IMR-90 (cell line): ENCODE results near the gene ACTC1. TPM values are rescaled to one million over a fixed set of nuclear protein-coding genes. Genes with fewer than 3 reads are reported as not detected.

Source experiments
- ATAC-seq: fragments of 200-7000 bp; cut with Tn5 transposase; 2 replicates; pipeline ENCODE4 v1.9.1; 2020; ENCODE audit warnings: low read depth, mild to moderate bottlenecking, moderate library complexity
- BruUV-seq: library from RNA; stranded (reverse); fragments of 400-500 nt; replicated peaks from 2 replicates; lab custom pipeline; 2021; lab: Mats Ljungman, UMichigan
- CTCF ChIA-PET: fragments of 300-600 bp; formaldehyde crosslinking; extraction: SDS; loops from one replicate; lab custom pipeline; 2021; ENCODE audit warnings: antibody characterized with exemption; lab: Yijun Ruan, JAX
- POLR2A ChIA-PET: fragments of 300-600 bp; sonication (Branson Sonifier 250); formaldehyde crosslinking; loops from one replicate; lab custom pipeline; 2022; ENCODE audit warnings: antibody characterized with exemption; ENCODE audit not compliant: unreplicated experiment; lab: Charles Lee
- DNase-seq: peaks from one replicate; pipeline ENCODE4 v3.0.0; 2013
- H2AFZ ChIP-seq: replicated peaks from 2 replicates; pipeline ENCODE3; 2013; ENCODE audit warnings: low read length, mild to moderate bottlenecking; ENCODE audit not compliant: poor library complexity
- H2AK5ac ChIP-seq: 2 replicates; pipeline ENCODE4 v1.6.1; 2013; ENCODE audit warnings: low read depth, low read length, inconsistent platforms
- H2AK9ac ChIP-seq: replicated peaks from 2 replicates; pipeline ENCODE3; 2013; ENCODE audit warnings: mild to moderate bottlenecking, low read depth, low read length, moderate library complexity; ENCODE audit not compliant: poor library complexity
- H2BK120ac ChIP-seq: 2 replicates; pipeline ENCODE4 v1.6.1; 2013; ENCODE audit warnings: low read depth, low read length, inconsistent platforms
- H2BK15ac ChIP-seq: 3 replicates; pipeline ENCODE4 v1.6.1; 2013; ENCODE audit warnings: low read depth, low read length, inconsistent platforms
- H2BK20ac ChIP-seq: 2 replicates; pipeline ENCODE4 v1.6.1; 2013; ENCODE audit warnings: low read depth, mild to moderate bottlenecking, inconsistent platforms, low read length, moderate library complexity
- H2BK5ac ChIP-seq: 2 replicates; pipeline ENCODE4 v1.6.1; 2013; ENCODE audit warnings: mild to moderate bottlenecking, low read depth, low read length, inconsistent platforms; ENCODE audit not compliant: poor library complexity, severe bottlenecking
- H3K14ac ChIP-seq: replicated peaks from 2 replicates; pipeline ENCODE4 v1.6.1; 2013; ENCODE audit warnings: low read depth, low read length, inconsistent platforms
- H3K18ac ChIP-seq: 2 replicates; pipeline ENCODE4 v1.6.1; 2013; ENCODE audit warnings: low read depth, low read length, control low read depth
- H3K23ac ChIP-seq: 2 replicates; pipeline ENCODE4 v1.6.1; 2013; ENCODE audit warnings: low read depth, low read length, inconsistent platforms
- H3K27ac ChIP-seq: 2 replicates; pipeline ENCODE4 v1.5.1; 2013; ENCODE audit warnings: mild to moderate bottlenecking, control low read depth, low read length; ENCODE audit not compliant: insufficient read depth
- H3K27me3 ChIP-seq: 2 replicates; pipeline ENCODE4 v1.6.1; 2013; ENCODE audit warnings: low read length; ENCODE audit not compliant: control insufficient read depth, insufficient read depth
- H3K36me3 ChIP-seq: 2 replicates; pipeline ENCODE4 v1.6.1; 2013; ENCODE audit warnings: low read length, mixed read lengths; ENCODE audit not compliant: control insufficient read depth, insufficient read depth
- H3K4ac ChIP-seq: 2 replicates; pipeline ENCODE4 v1.6.1; 2013; ENCODE audit warnings: low read depth, low read length, inconsistent platforms
- H3K4me1 ChIP-seq: 2 replicates; pipeline ENCODE4 v1.6.1; 2013; ENCODE audit warnings: low read length, mixed read lengths; ENCODE audit not compliant: control insufficient read depth, insufficient read depth
- H3K4me2 ChIP-seq: 2 replicates; pipeline ENCODE4 v1.6.1; 2013; ENCODE audit warnings: low read depth, mild to moderate bottlenecking, control low read depth, low read length, moderate library complexity
- H3K4me3 ChIP-seq: 2 replicates; pipeline ENCODE4 v1.5.1; 2013; ENCODE audit warnings: low read depth, mild to moderate bottlenecking, control low read depth, low read length, moderate library complexity; ENCODE audit not compliant: insufficient read depth
- H3K56ac ChIP-seq: 2 replicates; pipeline ENCODE4 v1.6.1; 2013; ENCODE audit warnings: low read length, inconsistent platforms; ENCODE audit not compliant: insufficient read depth; ENCODE audit errors: extremely low read depth
- H3K79me1 ChIP-seq, 2 experiments: 2 replicates each; pipeline ENCODE4 v1.6.1; 2013; ENCODE audit warnings: low read length in 2 of 2, inconsistent platforms in 1 of 2, low read depth in 1 of 2
- H3K9ac ChIP-seq: 2 replicates; pipeline ENCODE4 v1.6.1; 2013; ENCODE audit warnings: low read depth, low read length, control low read depth
- H3K9me1 ChIP-seq: 2 replicates; pipeline ENCODE4 v1.6.1; 2013; ENCODE audit warnings: low read length, inconsistent platforms; ENCODE audit not compliant: insufficient read depth
- H3K9me3 ChIP-seq: 2 replicates; pipeline ENCODE4 v1.6.1; 2013; ENCODE audit warnings: low read length; ENCODE audit not compliant: control insufficient read depth, insufficient read depth
- H4K20me1 ChIP-seq: 2 replicates; pipeline ENCODE4 v1.6.1; 2013; ENCODE audit warnings: low read length, inconsistent platforms; ENCODE audit not compliant: insufficient read depth
- H4K5ac ChIP-seq: 2 replicates; pipeline ENCODE4 v1.6.1; 2013; ENCODE audit warnings: mild to moderate bottlenecking, low read depth, low read length, control low read depth
- H4K8ac ChIP-seq, 2 experiments: 2 replicates each; pipeline ENCODE4 v1.6.1; 2013; ENCODE audit warnings: low read depth in 2 of 2, low read length in 2 of 2, control low read depth in 1 of 2, inconsistent platforms in 1 of 2
- H4K91ac ChIP-seq: 2 replicates; pipeline ENCODE4 v1.6.1; 2013; ENCODE audit warnings: low read depth, low read length, inconsistent platforms; ENCODE audit not compliant: insufficient read depth
- BHLHE40 ChIP-seq: fragments of 150-350 bp; IDR thresholded peaks from 2 replicates; pipeline ENCODE4 v1.6.1; 2016; ENCODE audit warnings: mild to moderate bottlenecking, low read depth, low read length
- CEBPB ChIP-seq: IDR thresholded peaks from 2 replicates; pipeline ENCODE4 v1.6.1; 2012; ENCODE audit warnings: low read depth, low read length, improper control_type of control experiment
- CHD1 ChIP-seq: IDR thresholded peaks from 2 replicates; pipeline ENCODE4 v1.6.1; 2012; ENCODE audit warnings: low read depth, low read length, improper control_type of control experiment
- CTCF ChIP-seq: conservative IDR thresholded peaks from 2 replicates; pipeline ENCODE4 v1.5.1; 2012; ENCODE audit warnings: mild to moderate bottlenecking, low read depth, low read length, improper control_type of control experiment
- FOS ChIP-seq: fragments of 150-350 bp; IDR thresholded peaks from 2 replicates; pipeline ENCODE4 v1.6.1; 2016; ENCODE audit warnings: low read depth, low read length
- MAFK ChIP-seq: IDR thresholded peaks from 2 replicates; pipeline ENCODE4 v1.6.1; 2012; ENCODE audit warnings: low read depth, low read length, improper control_type of control experiment
- MAZ ChIP-seq: IDR thresholded peaks from 2 replicates; pipeline ENCODE4 v1.6.1; 2012; ENCODE audit warnings: low read depth, mild to moderate bottlenecking, low read length, improper control_type of control experiment, moderate library complexity, borderline replicate concordance
- MXI1 ChIP-seq: IDR thresholded peaks from 2 replicates; pipeline ENCODE4 v1.6.1; 2012; ENCODE audit warnings: low read depth, mild to moderate bottlenecking, low read length, moderate library complexity, borderline replicate concordance
- NFE2L2 ChIP-seq: fragments of 150-350 bp; IDR thresholded peaks from 2 replicates; pipeline ENCODE4 v1.6.1; 2016; ENCODE audit warnings: low read depth, mild to moderate bottlenecking, low read length
- POLR2A ChIP-seq: IDR thresholded peaks from 2 replicates; pipeline ENCODE4 v1.6.1; 2012; ENCODE audit warnings: mild to moderate bottlenecking, low read depth, low read length
- RAD21 ChIP-seq: IDR thresholded peaks from 2 replicates; pipeline ENCODE4 v1.6.1; 2012; ENCODE audit warnings: low read length, improper control_type of control experiment
- RCOR1 ChIP-seq: IDR thresholded peaks from 2 replicates; pipeline ENCODE4 v1.6.1; 2012; ENCODE audit warnings: mild to moderate bottlenecking, low read length, improper control_type of control experiment; ENCODE audit not compliant: insufficient replicate concordance
- RFX5 ChIP-seq: IDR thresholded peaks from 2 replicates; pipeline ENCODE4 v1.8.0; 2012; ENCODE audit warnings: low read depth, mild to moderate bottlenecking, low read length, moderate library complexity
- SMC3 ChIP-seq: fragments of 150-350 bp; IDR thresholded peaks from 2 replicates; pipeline ENCODE4 v1.6.1; 2016; ENCODE audit warnings: low read depth, mild to moderate bottlenecking, antibody characterized with exemption, low read length, moderate library complexity
- WGBS, 2 experiments: methylation state at CpG; one replicate each; pipeline versions ENCODE4 v1.1.5 to v1.1.7; 2013; ENCODE audit warnings: missing lambda C conversion rate in 2 of 2; ENCODE audit not compliant: insufficient read length in 1 of 2; ENCODE audit errors: extremely low coverage in 2 of 2; 5-methylcytosine and 5-hydroxymethylcytosine counted together
- dilution Hi-C: fragments of 300-500 bp; cut with HindIII; formaldehyde crosslinking; loops from one replicate; pipeline ENCODE4 v1.14.3; 2018; ENCODE audit warnings: low sequenced_read_pairs; ENCODE audit not compliant: unreplicated experiment
- in situ Hi-C: fragments of 300-500 bp; cut with MboI; formaldehyde crosslinking; loops from 3 replicates; pipeline ENCODE4 v1.14.3; 2019; ENCODE audit warnings: low sequenced_read_pairs, inconsistent platforms, mixed read lengths
- intact Hi-C: fragments of 100-400 bp; cut with micrococcal nuclease; formaldehyde crosslinking; loops from 2 replicates; pipeline ENCODE4 v1.10.0; 2022
- polyA plus RNA-seq, 3 experiments: library from polyadenylated mRNA; depleted of rRNA; stranded (reverse); fragments of >200 nt; gene quantifications; 2 replicates each; pipeline ENCODE4 v1.2.3, GENCODE V29; 2012; ENCODE audit warnings: low replicate concordance in 1 of 3
- total RNA-seq: library from RNA; depleted of rRNA; stranded (reverse); fragments of >200 nt; gene quantifications from 2 replicates; pipeline ENCODE4 v1.2.3, GENCODE V29; 2012
- TF ChIP-seq, protein P1 (sequence below): fragments of 150-350 bp; IDR thresholded peaks from 2 replicates; pipeline ENCODE4 v1.6.1; 2017; ENCODE audit warnings: mild to moderate bottlenecking, antibody characterized with exemption, low read length, low read depth
- TF ChIP-seq, protein P2 (sequence below): fragments of 150-350 bp; IDR thresholded peaks from 2 replicates; pipeline ENCODE4 v1.6.1; 2016; ENCODE audit warnings: low read depth, mild to moderate bottlenecking, low read length, moderate library complexity, borderline replicate concordance

Gene ACTC1
- total and polyA plus RNA-seq, 2 of the 4 experiments (the other 2 are of a cell fraction): 1.1 to 2.8 TPM

GRCh38 chr15:34765741-34766140, 29.6 kb downstream of the ACTC1 start:
- in situ Hi-C loops (no loop called here), dilution Hi-C loops (no loop called here), intact Hi-C loops (no loop called here)
- Histone ChIP-seq H2AK9ac (no peak overlapping the region), H2AK5ac (no peak overlapping the region), H3K27me3 (peaks cover 12% of the 10 kb centered on the region), H2BK5ac (no peak overlapping the region), H2BK120ac (no peak overlapping the region), H3K36me3 (no peaks in the 10 kb centered on the region), H3K27ac (no peak overlapping the region), H2BK15ac (no peak overlapping the region), H3K56ac (no peak overlapping the region), H4K8ac (no peak overlapping the region), H2BK20ac (no peak overlapping the region), H3K18ac (no peak overlapping the region), H4K91ac (no peak overlapping the region), H3K9me3 (no peaks in the 10 kb centered on the region), H4K5ac (no peak overlapping the region), H3K4me3 (no peak overlapping the region), H3K4me2 (no peak overlapping the region), H3K4me1 (no peaks in the 10 kb centered on the region), H3K4ac (no peak overlapping the region), H3K23ac (no peak overlapping the region), H3K14ac (no peak overlapping the region), H3K9me1 (no peaks in the 10 kb centered on the region; the same call in 1 of the 2 replicates), H3K9ac (no peak overlapping the region), H2AFZ (no peak overlapping the region), H4K20me1 (no peaks in the 10 kb centered on the region), H3K79me1 (no peaks in the 10 kb centered on the region)
- POLR2A ChIA-PET: no interaction called here
- no peak for DNase-seq
- WGBS, 2 experiments: no CpG with 5 or more reads among the region's 5 CpGs
- CTCF ChIA-PET: no interaction called here
- TF ChIP-seq FOS (no peak), CEBPB (no peak), RAD21 (no peak), POLR2A (no peak), SMC3 (no peak), CHD1 (no peak), BHLHE40 (no peak), RCOR1 (no peak), RFX5 (no peak), MXI1 (no peak), MAZ (no peak), CTCF (no peak), MAFK (no peak), NFE2L2 (no peak)
- TF ChIP-seq, protein P1, sequence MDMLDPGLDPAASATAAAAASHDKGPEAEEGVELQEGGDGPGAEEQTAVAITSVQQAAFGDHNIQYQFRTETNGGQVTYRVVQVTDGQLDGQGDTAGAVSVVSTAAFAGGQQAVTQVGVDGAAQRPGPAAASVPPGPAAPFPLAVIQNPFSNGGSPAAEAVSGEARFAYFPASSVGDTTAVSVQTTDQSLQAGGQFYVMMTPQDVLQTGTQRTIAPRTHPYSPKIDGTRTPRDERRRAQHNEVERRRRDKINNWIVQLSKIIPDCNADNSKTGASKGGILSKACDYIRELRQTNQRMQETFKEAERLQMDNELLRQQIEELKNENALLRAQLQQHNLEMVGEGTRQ: no peak
- TF ChIP-seq, protein P2, sequence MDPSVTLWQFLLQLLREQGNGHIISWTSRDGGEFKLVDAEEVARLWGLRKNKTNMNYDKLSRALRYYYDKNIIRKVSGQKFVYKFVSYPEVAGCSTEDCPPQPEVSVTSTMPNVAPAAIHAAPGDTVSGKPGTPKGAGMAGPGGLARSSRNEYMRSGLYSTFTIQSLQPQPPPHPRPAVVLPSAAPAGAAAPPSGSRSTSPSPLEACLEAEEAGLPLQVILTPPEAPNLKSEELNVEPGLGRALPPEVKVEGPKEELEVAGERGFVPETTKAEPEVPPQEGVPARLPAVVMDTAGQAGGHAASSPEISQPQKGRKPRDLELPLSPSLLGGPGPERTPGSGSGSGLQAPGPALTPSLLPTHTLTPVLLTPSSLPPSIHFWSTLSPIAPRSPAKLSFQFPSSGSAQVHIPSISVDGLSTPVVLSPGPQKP: no peak
- no peak for ATAC-seq
- BruUV-seq: no TSS peak
